B cell (primary cell): ENCODE measurements around the gene LOX.
"Not testable (repeated sequence)": the region's sequence is repeated elsewhere in the genome, so short reads cannot be mapped to it uniquely, and the experiment has no call there.

Source experiments
- EZH2 ChIP-seq: IDR thresholded peaks from 2 replicates; pipeline ENCODE4 v1.6.1; 2012; ENCODE audit warnings: borderline replicate concordance, low read depth, mild to moderate bottlenecking, moderate library complexity, low read length; ENCODE audit not compliant: insufficient read depth, poor library complexity, severe bottlenecking
- TF ChIP-seq, protein P1 (sequence below): fragments of 200-600 bp; IDR thresholded peaks from one replicate; pipeline ENCODE4 v1.8.0; 2022; ENCODE audit warnings: antibody characterized with exemption, mild to moderate bottlenecking

DNA sequence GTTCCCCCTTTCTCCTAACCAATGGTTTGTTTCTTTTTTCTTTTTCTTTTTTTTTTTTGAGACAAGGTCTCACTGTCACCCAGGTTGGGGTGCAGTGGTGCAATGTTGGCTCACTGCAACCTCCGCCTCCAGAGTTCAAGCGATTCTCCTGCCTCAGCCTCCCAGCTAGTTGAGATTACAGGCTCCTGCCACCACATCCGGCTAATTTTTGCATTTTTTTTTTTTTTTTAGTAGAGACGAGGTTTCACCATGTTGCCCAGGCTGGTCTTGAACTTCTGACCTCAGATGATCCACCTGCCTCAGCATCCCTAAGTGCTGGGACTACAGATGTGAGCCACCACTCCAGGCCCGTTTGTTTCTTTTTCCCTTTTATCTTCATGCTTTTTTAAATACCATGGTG, 16.2 kb upstream of the LOX start:
- not testable (repeated sequence) for TF ChIP-seq EZH2
- TF ChIP-seq, protein P1, sequence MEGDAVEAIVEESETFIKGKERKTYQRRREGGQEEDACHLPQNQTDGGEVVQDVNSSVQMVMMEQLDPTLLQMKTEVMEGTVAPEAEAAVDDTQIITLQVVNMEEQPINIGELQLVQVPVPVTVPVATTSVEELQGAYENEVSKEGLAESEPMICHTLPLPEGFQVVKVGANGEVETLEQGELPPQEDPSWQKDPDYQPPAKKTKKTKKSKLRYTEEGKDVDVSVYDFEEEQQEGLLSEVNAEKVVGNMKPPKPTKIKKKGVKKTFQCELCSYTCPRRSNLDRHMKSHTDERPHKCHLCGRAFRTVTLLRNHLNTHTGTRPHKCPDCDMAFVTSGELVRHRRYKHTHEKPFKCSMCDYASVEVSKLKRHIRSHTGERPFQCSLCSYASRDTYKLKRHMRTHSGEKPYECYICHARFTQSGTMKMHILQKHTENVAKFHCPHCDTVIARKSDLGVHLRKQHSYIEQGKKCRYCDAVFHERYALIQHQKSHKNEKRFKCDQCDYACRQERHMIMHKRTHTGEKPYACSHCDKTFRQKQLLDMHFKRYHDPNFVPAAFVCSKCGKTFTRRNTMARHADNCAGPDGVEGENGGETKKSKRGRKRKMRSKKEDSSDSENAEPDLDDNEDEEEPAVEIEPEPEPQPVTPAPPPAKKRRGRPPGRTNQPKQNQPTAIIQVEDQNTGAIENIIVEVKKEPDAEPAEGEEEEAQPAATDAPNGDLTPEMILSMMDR, result not testable (repeated sequence)
